H9 (cell line): Measurements from ENCODE around the gene TSPO. TPM values are rescaled to one million over a fixed set of nuclear protein-coding genes. Genes with fewer than 3 reads are reported as not detected.

Experiments used
- DNase-seq: peaks from one replicate; pipeline ENCODE4 v3.0.0-alpha.2; 2017
- H2AFZ ChIP-seq: one replicate; pipeline ENCODE4 v1.6.1; 2013; ENCODE audit warnings: mild to moderate bottlenecking, low read length, control low read depth, moderate library complexity
- H2AK5ac ChIP-seq: 2 replicates; pipeline ENCODE4 v1.6.1; 2013; ENCODE audit warnings: low read length, control low read depth, mixed read lengths; ENCODE audit not compliant: insufficient read length
- H2BK120ac ChIP-seq: one replicate; pipeline ENCODE4 v1.6.1; 2013; ENCODE audit warnings: low read depth, mild to moderate bottlenecking, low read length, control low read depth, inconsistent platforms; ENCODE audit not compliant: poor library complexity, severe bottlenecking
- H2BK12ac ChIP-seq: 2 replicates; pipeline ENCODE4 v1.6.1; 2013; ENCODE audit warnings: low read length, control low read depth, mixed read lengths, low read depth; ENCODE audit not compliant: insufficient read length
- H2BK15ac ChIP-seq: 2 replicates; pipeline ENCODE4 v1.6.1; 2013; ENCODE audit warnings: low read depth, low read length, control low read depth
- H2BK20ac ChIP-seq: one replicate; pipeline ENCODE4 v1.6.1; 2013; ENCODE audit warnings: low read depth, mild to moderate bottlenecking, low read length, control low read depth, inconsistent platforms; ENCODE audit not compliant: poor library complexity, severe bottlenecking
- H2BK5ac ChIP-seq: 2 replicates; pipeline ENCODE4 v1.6.1; 2013; ENCODE audit warnings: low read length, control low read depth, mixed read lengths; ENCODE audit not compliant: insufficient read length
- H3K14ac ChIP-seq: 2 replicates; pipeline ENCODE4 v1.6.1; 2013; ENCODE audit warnings: low read length, control low read depth; ENCODE audit not compliant: insufficient read depth
- H3K18ac ChIP-seq: 2 replicates; pipeline ENCODE4 v1.6.1; 2013; ENCODE audit warnings: low read depth, mild to moderate bottlenecking, mixed read lengths, low read length, control low read depth; ENCODE audit not compliant: insufficient read length
- H3K23ac ChIP-seq: 2 replicates; pipeline ENCODE4 v1.6.1; 2013; ENCODE audit warnings: low read length, control low read depth, mixed read lengths, low read depth; ENCODE audit not compliant: insufficient read length
- H3K23me2 ChIP-seq: 2 replicates; pipeline ENCODE4 v1.6.1; 2013; ENCODE audit warnings: low read depth, mild to moderate bottlenecking, mixed read lengths, low read length, control low read depth; ENCODE audit not compliant: insufficient read length, poor library complexity, severe bottlenecking
- H3K27ac ChIP-seq: 2 replicates; pipeline ENCODE4 v1.5.1; 2013; ENCODE audit warnings: low read length, control low read depth, mixed read lengths, low read depth; ENCODE audit not compliant: insufficient read length
- H3K27me3 ChIP-seq: 2 replicates; pipeline ENCODE4 v1.6.1; 2013; ENCODE audit warnings: low read length, control low read depth, inconsistent platforms; ENCODE audit not compliant: insufficient read depth
- H3K4ac ChIP-seq: 2 replicates; pipeline ENCODE4 v1.6.1; 2013; ENCODE audit warnings: low read depth, mild to moderate bottlenecking, control low read depth, inconsistent platforms, low read length, moderate library complexity
- H3K4me1 ChIP-seq: 2 replicates; pipeline ENCODE4 v1.6.1; 2013; ENCODE audit warnings: low read length, control low read depth, inconsistent platforms; ENCODE audit not compliant: insufficient read depth
- H3K4me2 ChIP-seq: 2 replicates; pipeline ENCODE4 v1.6.1; 2013; ENCODE audit warnings: low read length, control low read depth, mixed read lengths; ENCODE audit not compliant: insufficient read length, insufficient read depth
- H3K56ac ChIP-seq: 2 replicates; pipeline ENCODE4 v1.6.1; 2013; ENCODE audit warnings: low read depth, mild to moderate bottlenecking, mixed read lengths, low read length, control low read depth; ENCODE audit not compliant: insufficient read length
- H3K79me1 ChIP-seq: 2 replicates; pipeline ENCODE4 v1.6.1; 2013; ENCODE audit warnings: low read depth, mild to moderate bottlenecking, moderate library complexity, low read length, control low read depth, inconsistent platforms; ENCODE audit not compliant: insufficient read depth, poor library complexity, severe bottlenecking
- H3K79me2 ChIP-seq: 2 replicates; pipeline ENCODE4 v1.6.1; 2013; ENCODE audit warnings: low read length, control low read depth, inconsistent platforms; ENCODE audit not compliant: insufficient read depth
- H3K9ac ChIP-seq: 2 replicates; pipeline ENCODE4 v1.6.1; 2013; ENCODE audit warnings: low read length, control low read depth, mixed read lengths; ENCODE audit not compliant: insufficient read length; ENCODE audit errors: extremely low read depth
- H3K9me3 ChIP-seq: one replicate; pipeline ENCODE4 v1.6.1; 2013; ENCODE audit warnings: low read depth, low read length, inconsistent platforms; ENCODE audit not compliant: control insufficient read depth
- H3T11ph ChIP-seq: one replicate; pipeline ENCODE4 v1.6.1; 2013; ENCODE audit warnings: mild to moderate bottlenecking, low read length, control low read depth, inconsistent platforms
- H4K20me1 ChIP-seq: one replicate; pipeline ENCODE4 v1.6.1; 2013; ENCODE audit not compliant: control insufficient read depth, insufficient read length, insufficient read depth
- H4K5ac ChIP-seq: 2 replicates; pipeline ENCODE4 v1.6.1; 2013; ENCODE audit warnings: low read depth, mild to moderate bottlenecking, mixed read lengths, low read length, control low read depth; ENCODE audit not compliant: insufficient read length
- H4K8ac ChIP-seq: replicated peaks from 2 replicates; pipeline ENCODE4 v1.6.1; 2013; ENCODE audit warnings: low read length, control low read depth, mixed read lengths, low read depth; ENCODE audit not compliant: insufficient read length
- H4K91ac ChIP-seq: 2 replicates; pipeline ENCODE4 v1.6.1; 2013; ENCODE audit warnings: low read depth, mild to moderate bottlenecking, moderate library complexity, mixed read lengths, low read length, control low read depth; ENCODE audit not compliant: insufficient read length
- H3K27ac Mint-ChIP-seq, 3 experiments: 2 replicates in 2 of 3; 3 replicates in 1 of 3; pipeline ENCODE4 v1.8.0; 2020 to 2021; ENCODE audit warnings: mixed read lengths in 3 of 3, mild to moderate bottlenecking in 1 of 3, moderate library complexity in 1 of 3
- H3K27me3 Mint-ChIP-seq: 2 replicates; pipeline ENCODE4 v1.8.0; 2021; ENCODE audit warnings: low read depth, mild to moderate bottlenecking, moderate library complexity, mixed read lengths
- H3K36me3 Mint-ChIP-seq, 3 experiments: 2 replicates in 2 of 3; 3 replicates in 1 of 3; pipeline ENCODE4 v1.8.0; 2020 to 2021; ENCODE audit warnings: low read depth in 3 of 3, mixed read lengths in 3 of 3; ENCODE audit not compliant: insufficient read depth in 1 of 3
- H3K4me1 Mint-ChIP-seq, 2 experiments: 2 replicates each; pipeline ENCODE4 v1.8.0; 2020; ENCODE audit warnings: mixed read lengths in 2 of 2
- H3K4me3 Mint-ChIP-seq, 2 experiments: 2 replicates in 1 of 2; 3 replicates in 1 of 2; pipeline ENCODE4 v1.8.0; 2020 to 2021; ENCODE audit warnings: mild to moderate bottlenecking in 2 of 2, mixed read lengths in 2 of 2, moderate library complexity in 1 of 2
- H3K9me3 Mint-ChIP-seq, 2 experiments: 2 replicates in 1 of 2; 3 replicates in 1 of 2; pipeline ENCODE4 v1.8.0; 2020; ENCODE audit warnings: mild to moderate bottlenecking in 2 of 2, mixed read lengths in 2 of 2, moderate library complexity in 1 of 2
- WGBS: extraction: QIAGEN DNeasy Blood & Tissue Kit; methylation state at CpG from one replicate; pipeline ENCODE4 v1.1.7; 2013; ENCODE audit warnings: missing lambda C conversion rate, low lambda C conversion rate, mixed read lengths; ENCODE audit not compliant: insufficient read length; ENCODE audit errors: extremely low coverage; 5-methylcytosine and 5-hydroxymethylcytosine counted together
- total RNA-seq: library from RNA; stranded (reverse); gene quantifications from 2 replicates; pipeline ENCODE4 v1.2.1, GENCODE V29; 2021
- TF ChIP-seq, protein P1 (sequence below): fragments of 200-600 bp; sonication (generic); conservative IDR thresholded peaks from 3 replicates; pipeline ENCODE4 v1.8.0; 2021; ENCODE audit warnings: antibody characterized with exemption, mild to moderate bottlenecking

TSPO gene
- total RNA-seq, 1 experiment from 2014 or later, result 14.8 TPM

GRCh38 chr22:43159484-43160178, 8.3 kb downstream of the TSPO start:
- no peak overlapping the region for H3K56ac ChIP-seq
- Mint-ChIP-seq H3K27ac (no peak overlapping the region), H3K9me3 (no peaks in the 10 kb centered on the region), H3K4me3 (no peak overlapping the region), H3K4me1 (peaks cover 0 to 17% of the 10 kb centered on the region in 2 experiments; a peak in 1 of 4 replicates), H3K27me3 (peaks cover 4% of the 10 kb centered on the region), H3K36me3 (no peaks in the 10 kb centered on the region)
- H3K4me1 ChIP-seq, result no peaks in the 10 kb centered on the region
- H2AK5ac ChIP-seq, result no peak overlapping the region
- TF ChIP-seq, protein P1, sequence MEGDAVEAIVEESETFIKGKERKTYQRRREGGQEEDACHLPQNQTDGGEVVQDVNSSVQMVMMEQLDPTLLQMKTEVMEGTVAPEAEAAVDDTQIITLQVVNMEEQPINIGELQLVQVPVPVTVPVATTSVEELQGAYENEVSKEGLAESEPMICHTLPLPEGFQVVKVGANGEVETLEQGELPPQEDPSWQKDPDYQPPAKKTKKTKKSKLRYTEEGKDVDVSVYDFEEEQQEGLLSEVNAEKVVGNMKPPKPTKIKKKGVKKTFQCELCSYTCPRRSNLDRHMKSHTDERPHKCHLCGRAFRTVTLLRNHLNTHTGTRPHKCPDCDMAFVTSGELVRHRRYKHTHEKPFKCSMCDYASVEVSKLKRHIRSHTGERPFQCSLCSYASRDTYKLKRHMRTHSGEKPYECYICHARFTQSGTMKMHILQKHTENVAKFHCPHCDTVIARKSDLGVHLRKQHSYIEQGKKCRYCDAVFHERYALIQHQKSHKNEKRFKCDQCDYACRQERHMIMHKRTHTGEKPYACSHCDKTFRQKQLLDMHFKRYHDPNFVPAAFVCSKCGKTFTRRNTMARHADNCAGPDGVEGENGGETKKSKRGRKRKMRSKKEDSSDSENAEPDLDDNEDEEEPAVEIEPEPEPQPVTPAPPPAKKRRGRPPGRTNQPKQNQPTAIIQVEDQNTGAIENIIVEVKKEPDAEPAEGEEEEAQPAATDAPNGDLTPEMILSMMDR, result peak; percentile 73
- H4K20me1 ChIP-seq, result no peaks in the 10 kb centered on the region
- no peak overlapping the region for H2BK120ac ChIP-seq
- H3K23me2 ChIP-seq, result no peaks in the 10 kb centered on the region
- H3K4me2 ChIP-seq, result no peak overlapping the region
- H3K9me3 ChIP-seq, result no peaks in the 10 kb centered on the region
- H3K27me3 ChIP-seq, result no peaks in the 10 kb centered on the region
- no peak overlapping the region for H3K4ac ChIP-seq
- no peak overlapping the region for H2AFZ ChIP-seq
- no peaks in the 10 kb centered on the region for H3K79me2 ChIP-seq
- H2BK12ac ChIP-seq, result no peak overlapping the region
- H3K79me1 ChIP-seq, result no peaks in the 10 kb centered on the region
- whole genome bisulfite sequencing, result no CpG with 5 or more reads among the region's 18 CpGs
- no peak overlapping the region for H2BK5ac ChIP-seq
- no peak overlapping the region for H3K23ac ChIP-seq
- no peak overlapping the region for H3K27ac ChIP-seq
- no peak overlapping the region for H3K18ac ChIP-seq
- DNase-seq, result peak; percentile 73
- H4K91ac ChIP-seq, result no peak overlapping the region
- no peak overlapping the region for H4K5ac ChIP-seq
- H2BK15ac ChIP-seq, result no peak overlapping the region
- no peak overlapping the region for H2BK20ac ChIP-seq
- H3K14ac ChIP-seq, result peak overlapping the region; percentile 17; the same call in 1 of the 2 replicates
- H4K8ac ChIP-seq, result no peak overlapping the region
- no peak overlapping the region for H3K9ac ChIP-seq
- H3T11ph ChIP-seq, result no peak overlapping the region
